Kidney capillary endothelial cell (primary cell): ENCODE results near the gene THAP7.

ENCODE experiments used
- DNase-seq: peaks from one replicate; pipeline ENCODE4 v3.0.0-alpha.2; 2018; ENCODE audit warnings: low spot score

The THAP7 gene

GRCh38 chr22:21031545-21032036 is 29.7 kb upstream of the THAP7 start:
- no peak for DNase-seq

DNA sequence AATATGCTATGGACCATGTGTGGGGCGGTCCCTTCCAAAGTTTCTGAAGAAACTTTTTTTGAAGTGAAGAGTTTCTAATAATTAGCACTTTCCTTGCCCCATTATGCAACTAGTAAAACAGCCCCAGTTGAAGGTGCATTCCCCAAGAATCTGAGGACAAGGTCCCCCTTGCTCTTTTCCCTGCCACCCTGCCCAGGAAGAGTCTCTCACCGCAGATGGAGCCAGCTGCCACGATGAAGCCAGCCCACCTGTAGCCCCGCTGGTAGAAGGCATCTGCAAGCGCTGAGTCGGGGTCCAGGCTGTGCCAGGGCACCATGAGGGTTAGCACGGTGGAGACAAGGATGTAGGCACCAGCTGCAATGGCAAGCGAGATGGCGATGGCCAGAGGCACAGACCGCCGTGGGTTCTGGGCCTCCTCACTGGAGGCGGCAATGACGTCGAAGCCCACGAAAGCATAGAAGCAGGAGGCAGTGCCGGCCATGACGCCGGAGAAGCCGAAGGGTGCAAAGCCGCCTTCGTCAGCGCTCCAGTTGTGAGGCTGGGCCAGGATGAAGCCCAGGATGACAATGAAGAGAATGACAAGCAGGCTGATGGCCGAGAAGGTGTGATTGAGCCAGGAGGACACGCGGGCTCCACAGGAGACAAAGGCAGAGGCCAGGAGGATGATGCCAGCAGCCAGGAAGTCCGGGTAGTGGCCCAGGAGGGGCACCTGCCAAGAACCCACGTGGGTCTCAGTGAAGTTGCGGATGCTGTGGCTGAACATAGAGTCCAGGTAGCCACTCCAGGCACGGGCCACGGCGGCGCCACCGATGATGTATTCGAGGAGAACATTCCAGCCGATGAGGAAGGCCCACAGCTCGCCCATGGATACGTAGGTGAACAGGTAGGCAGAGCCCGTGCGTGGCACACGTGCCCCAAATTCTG is 29.0 kb upstream of the THAP7 start:
- no peak for DNase-seq

DNA sequence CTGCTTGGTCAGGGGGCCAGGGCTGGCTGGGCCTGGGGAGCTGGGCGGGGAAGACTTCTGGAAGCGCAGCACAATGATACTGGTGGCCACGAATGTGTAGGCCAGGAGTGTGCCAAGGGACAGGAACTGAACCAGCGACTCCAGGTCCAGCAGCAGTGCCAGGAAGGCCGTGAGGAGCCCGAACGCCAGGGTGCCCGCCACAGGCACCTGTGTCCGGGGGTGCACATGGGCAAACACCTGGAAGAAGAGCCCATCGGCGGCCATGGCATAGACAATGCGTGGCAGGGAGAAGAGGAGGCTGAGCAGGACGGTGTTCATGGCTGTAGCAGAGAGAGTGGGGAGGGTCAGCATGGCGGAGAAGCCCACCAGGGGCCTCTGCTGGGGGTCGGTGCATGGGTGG is 28.1 kb upstream of the THAP7 start:
- no peak for DNase-seq

DNA sequence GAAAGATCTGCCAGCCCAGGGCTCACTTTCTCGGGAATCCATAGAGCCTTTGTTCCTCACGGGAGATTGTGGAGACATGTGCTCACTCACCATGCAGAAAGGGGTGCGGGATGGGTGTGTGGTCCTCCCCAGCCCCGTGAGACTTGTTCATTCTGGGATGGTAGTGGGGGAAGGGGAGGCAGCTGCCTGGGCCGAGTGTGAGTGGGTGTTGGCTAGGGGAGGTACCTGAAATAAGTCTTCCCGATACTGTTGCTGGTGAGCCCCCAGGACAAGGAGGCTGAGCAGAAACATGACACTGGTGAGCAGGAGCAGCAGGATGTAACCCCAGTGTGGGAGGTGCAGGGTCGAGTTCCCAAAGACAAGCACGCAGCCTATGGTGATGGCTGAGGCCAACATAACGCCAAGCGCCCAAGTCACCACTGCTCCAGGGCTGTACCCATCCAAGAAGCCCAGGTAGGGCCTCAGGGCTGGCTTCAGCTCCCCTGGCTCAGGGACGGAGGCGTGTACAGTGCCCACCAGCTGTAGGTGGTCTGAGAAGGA is 27.6 kb upstream of the THAP7 start:
- DNase-seq, result no peak

- DNase-seq, result no peak
Measured at GRCh38 chr22:21028277-21029251, 26.6 kb upstream of the THAP7 start.

DNA sequence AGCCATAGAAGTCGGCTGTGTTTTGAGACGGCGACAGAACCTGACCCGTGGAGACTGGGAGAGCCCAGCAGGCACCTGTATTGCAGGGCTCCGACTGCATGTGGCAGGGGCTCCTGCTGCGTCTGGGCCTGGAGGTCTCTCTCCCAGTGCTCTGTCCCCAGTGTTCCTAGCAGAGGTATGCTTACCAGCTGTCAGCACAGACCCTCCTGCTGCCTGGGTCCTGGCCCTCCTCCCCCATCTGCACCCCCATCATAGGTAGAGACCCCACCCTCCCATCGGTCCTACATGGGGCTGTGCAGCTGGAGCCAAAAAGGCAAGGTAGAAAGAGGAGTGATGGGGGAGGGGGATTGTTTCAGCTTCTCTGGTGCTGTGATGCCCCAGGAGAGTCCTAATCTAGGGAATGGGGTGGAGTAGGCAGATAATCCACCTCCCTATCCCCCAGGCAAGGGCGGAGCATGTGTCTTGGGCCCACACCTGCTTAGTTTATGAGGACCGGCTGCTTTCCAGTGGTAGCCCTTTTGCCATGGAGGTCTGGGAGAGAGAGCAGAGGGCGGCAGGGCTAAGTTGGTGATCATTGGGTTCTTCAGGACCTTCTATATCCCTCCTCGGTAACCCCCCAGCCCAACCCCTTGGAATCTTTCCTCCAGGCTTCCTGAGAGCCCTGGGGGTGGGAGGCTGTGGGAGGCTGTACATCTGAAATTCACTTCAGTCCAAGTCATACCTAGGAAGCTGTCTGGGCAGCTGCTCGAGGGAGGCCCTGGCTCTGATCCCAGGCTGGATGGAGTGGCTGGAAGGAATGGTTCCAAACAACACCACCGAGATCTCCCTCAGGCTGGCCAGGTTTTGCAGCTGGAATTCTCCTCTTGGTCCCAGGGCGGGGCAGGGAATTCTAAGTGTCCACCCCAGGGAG is 25.1 kb upstream of the THAP7 start:
- DNase-seq, result no peak

DNA sequence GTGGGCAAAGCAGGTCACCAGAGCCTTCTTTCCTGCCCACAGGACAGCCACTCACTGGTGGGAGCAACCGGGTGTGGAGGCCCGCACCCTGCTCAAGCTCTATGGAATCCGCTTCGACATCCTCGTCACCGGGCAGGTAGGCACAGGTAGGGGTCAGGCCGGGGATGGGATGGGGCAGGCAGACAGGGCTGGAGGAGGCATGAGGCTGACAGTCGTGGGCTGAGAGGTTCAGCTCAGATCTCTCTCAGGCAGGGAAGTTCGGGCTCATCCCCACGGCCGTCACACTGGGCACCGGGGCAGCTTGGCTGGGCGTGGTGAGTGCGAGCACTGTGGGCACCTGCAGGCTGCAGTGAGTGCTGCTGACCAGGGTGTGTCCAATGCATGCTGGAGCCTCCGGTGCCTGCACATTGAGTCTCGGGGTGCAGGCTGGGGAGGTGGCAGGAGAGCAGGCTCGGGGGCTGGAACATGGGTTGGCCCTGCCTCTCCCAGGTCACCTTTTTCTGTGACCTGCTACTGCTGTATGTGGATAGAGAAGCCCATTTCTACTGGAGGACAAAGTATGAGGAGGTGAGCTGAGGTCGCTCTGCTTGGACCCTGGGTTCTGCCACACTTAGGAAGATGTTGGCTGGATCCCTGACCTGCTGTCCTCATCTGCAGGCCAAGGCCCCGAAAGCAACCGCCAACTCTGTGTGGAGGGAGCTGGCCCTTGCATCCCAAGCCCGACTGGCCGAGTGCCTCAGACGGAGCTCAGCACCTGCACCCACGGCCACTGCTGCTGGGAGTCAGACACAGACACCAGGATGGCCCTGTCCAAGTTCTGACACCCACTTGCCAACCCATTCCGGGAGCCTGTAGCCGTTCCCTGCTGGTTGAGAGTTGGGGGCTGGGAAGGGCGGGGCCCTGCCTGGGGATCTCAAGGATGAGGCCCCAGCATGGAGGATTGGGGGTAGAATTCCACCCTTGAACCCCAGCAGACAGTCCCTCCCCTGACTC is 24.1 kb upstream of the THAP7 start:
- no peak for DNase-seq

- no peak for DNase-seq
Measured at GRCh38 chr22:21025266-21025665, 23.3 kb upstream of the THAP7 start.

- DNase-seq, result no peak
Measured at GRCh38 chr22:21022955-21023614, 21.2 kb upstream of the THAP7 start.

- no peak for DNase-seq
Measured at GRCh38 chr22:21022507-21022906, 20.6 kb upstream of the THAP7 start.

GRCh38 chr22:21020802-21021429 is 19.0 kb upstream of the THAP7 start:
- no peak for DNase-seq

- no peak for DNase-seq
Measured at GRCh38 chr22:21018314-21018713, 16.4 kb upstream of the THAP7 start.

DNA sequence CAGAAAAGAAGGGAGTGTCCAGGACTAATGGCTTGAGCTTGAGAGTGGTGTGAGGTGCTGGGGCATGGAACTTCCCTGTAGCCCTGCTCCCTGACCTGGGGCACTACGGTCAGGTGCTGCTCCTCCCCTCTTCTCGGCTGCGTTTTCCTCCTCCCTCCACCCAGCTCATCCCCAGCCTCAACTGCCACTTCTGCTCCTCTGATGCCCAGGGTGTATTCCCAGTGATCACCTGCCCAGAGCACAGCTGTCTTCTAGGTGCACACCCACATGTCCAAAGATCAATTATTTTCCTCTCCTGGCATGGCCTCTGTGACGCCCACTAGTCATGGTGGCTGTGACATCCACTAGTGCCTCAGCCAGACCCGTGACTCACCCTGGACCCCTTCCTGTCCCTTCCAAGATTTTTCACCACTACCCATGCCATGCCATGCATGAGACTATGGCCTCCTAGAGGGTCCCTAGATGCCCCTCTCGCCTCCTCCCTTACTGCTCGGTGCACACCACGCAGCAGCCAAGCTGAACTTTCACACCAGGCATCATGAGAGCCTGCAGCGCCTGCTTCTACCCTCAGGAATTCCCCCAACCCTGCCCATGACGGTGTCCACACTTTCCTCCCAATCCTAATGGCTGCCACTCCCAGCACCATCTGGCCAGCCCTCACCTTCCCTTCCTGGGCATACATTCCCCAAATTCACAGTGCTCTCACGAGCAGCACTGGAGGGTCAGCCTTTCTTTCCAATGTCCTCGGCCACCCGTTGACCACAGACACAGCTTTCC is 14.9 kb upstream of the THAP7 start:
- no peak for DNase-seq

GRCh38 chr22:21015466-21016006 is 13.6 kb upstream of the THAP7 start:
- no peak for DNase-seq

- DNase-seq, result peak; percentile 13
Measured at GRCh38 chr22:21014726-21015465, 13.0 kb upstream of the THAP7 start, which contains the start of gene P2RX6. Gene P2RX6 (plus strand): TSS chr22:21015165. CDS start chr22:21015175, 10 bp downstream.

- peak; percentile 95 for DNase-seq
Measured at GRCh38 chr22:21014202-21014725, 12.3 kb upstream of the THAP7 start.
